ENCODE measurements around the gene MUSK.

GRCh38 chr9:110821064-110821463 is 152.5 kb downstream of the MUSK start:
- TF ChIP-seq AFF4 (CRISPR knock-in tag; IDR thresholded peaks at IDR 0.05; ENCODE audit: borderline replicate concordance) = no peak
- no peak for TF ChIP-seq CTCF (IDR thresholded peaks at IDR 0.05)
- no peak for TF ChIP-seq E2F4 (CRISPR knock-in tag; IDR thresholded peaks at IDR 0.05; ENCODE audit: borderline replicate concordance, low read depth)
- TF ChIP-seq ZNF281 (CRISPR knock-in tag; IDR thresholded peaks at IDR 0.05) = no peak
- TF ChIP-seq E2F5 (CRISPR knock-in tag; IDR thresholded peaks at IDR 0.05) = no peak
- no peak for TF ChIP-seq IRF1 (CRISPR knock-in tag; IDR thresholded peaks at IDR 0.05)
